T-helper 17 cell (primary cell): Measurements from ENCODE around the gene KCTD14. TPM values are rescaled to one million over a fixed set of nuclear protein-coding genes. Genes with fewer than 3 reads are reported as not detected.
"Not testable (repeated sequence)": the region's sequence is repeated elsewhere in the genome, so short reads cannot be mapped to it uniquely, and the experiment has no call there.

Experiments used
- ATAC-seq: fragments of 150-1000 bp; cut with Tn5 transposase; 2 replicates; pipeline ENCODE4 v1.10.0; 2021; ENCODE audit warnings: mild to moderate bottlenecking, moderate library complexity
- DNase-seq, 3 donors: peaks; one replicate each; pipeline versions ENCODE4 v3.0.0 to v3.0.0-alpha.2; 2020 to 2021
- H3K9me3 ChIP-seq: one replicate; pipeline ENCODE4 v1.7.0; 2013; ENCODE audit warnings: low read length, mild to moderate bottlenecking; ENCODE audit not compliant: control insufficient read depth, poor library complexity, severe bottlenecking
- H3K27ac Mint-ChIP-seq: one replicate; pipeline ENCODE4 v1.8.0; 2022; ENCODE audit warnings: mild to moderate bottlenecking, moderate library complexity, mixed read lengths
- H3K27me3 Mint-ChIP-seq: one replicate; pipeline ENCODE4 v1.8.0; 2022; ENCODE audit warnings: mixed read lengths
- H3K36me3 Mint-ChIP-seq: one replicate; pipeline ENCODE4 v1.8.0; 2022; ENCODE audit warnings: low read depth, mixed read lengths
- H3K4me1 Mint-ChIP-seq: one replicate; pipeline ENCODE4 v1.8.0; 2022; ENCODE audit warnings: mild to moderate bottlenecking, mixed read lengths
- H3K4me3 Mint-ChIP-seq: one replicate; pipeline ENCODE4 v1.8.0; 2022; ENCODE audit warnings: mild to moderate bottlenecking, moderate library complexity, mixed read lengths
- total RNA-seq, 4 donors: library from RNA in 2 of 4; stranded (reverse) in 2 of 4; gene quantifications; one replicate each; pipeline ENCODE4 v1.2.3 and lab custom pipeline; 2022 to 2026

The KCTD14 gene
- total RNA-seq, 2 donors from 2014 or later: 0.17 to 0.52 TPM

GRCh38 chr11:78060533-78060932 lies 37.5 kb upstream of the KCTD14 start:
- H3K4me3 Mint-ChIP-seq: no peak overlapping the region
- ATAC-seq (no peak), DNase-seq (no peak)
- no peaks in the 10 kb centered on the region for H3K9me3 ChIP-seq
- H3K4me1 Mint-ChIP-seq: peaks cover 3% of the 10 kb centered on the region
- H3K27me3 Mint-ChIP-seq: no peaks in the 10 kb centered on the region
- H3K36me3 Mint-ChIP-seq: no peaks in the 10 kb centered on the region
- no peak overlapping the region for H3K27ac Mint-ChIP-seq

- not testable (repeated sequence) for H3K36me3 Mint-ChIP-seq, H3K4me3 Mint-ChIP-seq, H3K4me1 Mint-ChIP-seq, DNase-seq, ATAC-seq, H3K9me3 ChIP-seq, H3K27me3 Mint-ChIP-seq
- peak overlapping the region; percentile 8 for H3K27ac Mint-ChIP-seq
Observed at GRCh38 chr11:78059749-78060328, 36.8 kb upstream of the KCTD14 start.

GRCh38 chr11:78057462-78058055 lies 34.5 kb upstream of the KCTD14 start:
- H3K36me3 Mint-ChIP-seq: no peaks in the 10 kb centered on the region
- no peak for ATAC-seq
- no peak overlapping the region for H3K27ac Mint-ChIP-seq
- no peaks in the 10 kb centered on the region for H3K27me3 Mint-ChIP-seq
- no peak overlapping the region for H3K4me3 Mint-ChIP-seq
- no peaks in the 10 kb centered on the region for H3K9me3 ChIP-seq
- no peak for DNase-seq
- no peaks in the 10 kb centered on the region for H3K4me1 Mint-ChIP-seq

- Mint-ChIP-seq H3K27ac (no peak overlapping the region), H3K4me3 (no peak overlapping the region), H3K4me1 (no peaks in the 10 kb centered on the region), H3K36me3 (no peaks in the 10 kb centered on the region), H3K27me3 (no peaks in the 10 kb centered on the region)
- no peak for DNase-seq
- ATAC-seq: no peak
- H3K9me3 ChIP-seq: no peaks in the 10 kb centered on the region
Observed at GRCh38 chr11:78056093-78056492, 33.0 kb upstream of the KCTD14 start.

- Mint-ChIP-seq H3K36me3 (no peaks in the 10 kb centered on the region), H3K4me1 (no peaks in the 10 kb centered on the region), H3K27ac (no peak overlapping the region), H3K4me3 (no peak overlapping the region), H3K27me3 (no peaks in the 10 kb centered on the region)
- ATAC-seq (no peak), DNase-seq (no peak)
- H3K9me3 ChIP-seq: no peaks in the 10 kb centered on the region
Observed at GRCh38 chr11:78054971-78055370, 31.9 kb upstream of the KCTD14 start.

GRCh38 chr11:78050964-78051831 lies 28.1 kb upstream of the KCTD14 start:
- H3K4me1 Mint-ChIP-seq: peaks cover under 1% of the 10 kb centered on the region
- H3K27ac Mint-ChIP-seq: no peak overlapping the region

GRCh38 chr11:78049348-78049747 lies 26.3 kb upstream of the KCTD14 start:
- peaks cover 8% of the 10 kb centered on the region for H3K4me1 Mint-ChIP-seq
- no peak overlapping the region for H3K27ac Mint-ChIP-seq
- no peaks in the 10 kb centered on the region for H3K9me3 ChIP-seq
- DNase-seq (no peak), ATAC-seq (no peak)
- peaks cover 1% of the 10 kb centered on the region for H3K27me3 Mint-ChIP-seq
- no peaks in the 10 kb centered on the region for H3K36me3 Mint-ChIP-seq
- no peak overlapping the region for H3K4me3 Mint-ChIP-seq

More at GRCh38 chr11:78050964-78051831, 28.1 kb upstream of the KCTD14 start:
- no peaks in the 10 kb centered on the region for H3K27me3 Mint-ChIP-seq
- ATAC-seq: no peak
- no peak overlapping the region for H3K4me3 Mint-ChIP-seq
- no peaks in the 10 kb centered on the region for H3K9me3 ChIP-seq
- no peak for DNase-seq
- H3K36me3 Mint-ChIP-seq: no peaks in the 10 kb centered on the region

GRCh38 chr11:78048561-78048960 lies 25.5 kb upstream of the KCTD14 start:
- Mint-ChIP-seq H3K4me1 (peaks cover 8% of the 10 kb centered on the region), H3K27ac (no peak overlapping the region), H3K4me3 (no peak overlapping the region), H3K36me3 (no peaks in the 10 kb centered on the region), H3K27me3 (peaks cover 5% of the 10 kb centered on the region)
- no peaks in the 10 kb centered on the region for H3K9me3 ChIP-seq
- DNase-seq: no peak
- no peak for ATAC-seq

- Mint-ChIP-seq H3K27ac (no peak overlapping the region), H3K4me1 (peaks cover 10% of the 10 kb centered on the region), H3K36me3 (no peaks in the 10 kb centered on the region), H3K4me3 (peak overlapping the region; percentile 50), H3K27me3 (peaks cover 10% of the 10 kb centered on the region)
- DNase-seq (no peak), ATAC-seq (no peak)
- no peaks in the 10 kb centered on the region for H3K9me3 ChIP-seq
Observed at GRCh38 chr11:78046486-78046854, 23.4 kb upstream of the KCTD14 start.

GRCh38 chr11:78045851-78046485 lies 22.9 kb upstream of the KCTD14 start:
- peak; percentile 66 to 84 (median 75) for DNase-seq
- H3K4me1 Mint-ChIP-seq: peaks cover 10% of the 10 kb centered on the region
- peaks cover 10% of the 10 kb centered on the region for H3K27me3 Mint-ChIP-seq
- no peaks in the 10 kb centered on the region for H3K36me3 Mint-ChIP-seq
- ATAC-seq: peak; percentile 97
- H3K4me3 Mint-ChIP-seq: peak overlapping the region; percentile 85
- H3K27ac Mint-ChIP-seq: peak overlapping the region; percentile 88
- H3K9me3 ChIP-seq: no peaks in the 10 kb centered on the region

GRCh38 chr11:78044706-78045105 lies 21.6 kb upstream of the KCTD14 start:
- H3K9me3 ChIP-seq: no peaks in the 10 kb centered on the region
- H3K4me1 Mint-ChIP-seq: peaks cover 18% of the 10 kb centered on the region
- DNase-seq (no peak), ATAC-seq (no peak)
- H3K36me3 Mint-ChIP-seq: no peaks in the 10 kb centered on the region
- H3K4me3 Mint-ChIP-seq: no peak overlapping the region
- no peak overlapping the region for H3K27ac Mint-ChIP-seq
- H3K27me3 Mint-ChIP-seq: peaks cover 10% of the 10 kb centered on the region

GRCh38 chr11:78041843-78042440 lies 18.9 kb upstream of the KCTD14 start:
- DNase-seq (no peak), ATAC-seq (no peak)
- Mint-ChIP-seq H3K27me3 (peaks cover 10% of the 10 kb centered on the region), H3K4me1 (peaks cover 20% of the 10 kb centered on the region), H3K27ac (no peak overlapping the region), H3K4me3 (no peak overlapping the region), H3K36me3 (no peaks in the 10 kb centered on the region)
- H3K9me3 ChIP-seq: no peaks in the 10 kb centered on the region

GRCh38 chr11:78041380-78041719 lies 18.3 kb upstream of the KCTD14 start:
- not testable (repeated sequence) for H3K4me3 Mint-ChIP-seq, DNase-seq, ATAC-seq, H3K36me3 Mint-ChIP-seq, H3K9me3 ChIP-seq, H3K27ac Mint-ChIP-seq
- peaks cover 10% of the 10 kb centered on the region for H3K27me3 Mint-ChIP-seq
- peaks cover 20% of the 10 kb centered on the region for H3K4me1 Mint-ChIP-seq
